ENCODE measurements around the gene ERC2.

The ERC2 gene

GRCh38 chr3:55571216-55571813 is 897.0 kb downstream of the ERC2 start:
- TF ChIP-seq ZFX (IDR thresholded peaks at IDR 0.05; ENCODE audit: borderline replicate concordance) (no peak), CTCF (IDR thresholded peaks at IDR 0.05) (no peak)
- H3K27ac ChIP-seq: no peak overlapping the region

GRCh38 chr3:55570271-55570711 is 898.0 kb downstream of the ERC2 start:
- TF ChIP-seq ZFX (IDR thresholded peaks at IDR 0.05; ENCODE audit: borderline replicate concordance): no peak
- no peak for TF ChIP-seq CTCF (IDR thresholded peaks at IDR 0.05)
- no peak overlapping the region for H3K27ac ChIP-seq

- TF ChIP-seq ZFX (IDR thresholded peaks at IDR 0.05; ENCODE audit: borderline replicate concordance) (no peak), CTCF (IDR thresholded peaks at IDR 0.05) (no peak)
- no peak overlapping the region for H3K27ac ChIP-seq
Observed at GRCh38 chr3:55569033-55569599, 899.2 kb downstream of the ERC2 start.

- no peak overlapping the region for H3K27ac ChIP-seq
- TF ChIP-seq ZFX (IDR thresholded peaks at IDR 0.05; ENCODE audit: borderline replicate concordance) (no peak), CTCF (IDR thresholded peaks at IDR 0.05) (no peak)
Observed at GRCh38 chr3:55567615-55568014, 900.7 kb downstream of the ERC2 start.

GRCh38 chr3:55567121-55567520 is 901.1 kb downstream of the ERC2 start:
- H3K27ac ChIP-seq: no peak overlapping the region
- TF ChIP-seq ZFX (IDR thresholded peaks at IDR 0.05; ENCODE audit: borderline replicate concordance) (no peak), CTCF (IDR thresholded peaks at IDR 0.05) (no peak)

- no peak overlapping the region for H3K27ac ChIP-seq
- TF ChIP-seq ZFX (IDR thresholded peaks at IDR 0.05; ENCODE audit: borderline replicate concordance) (no peak), CTCF (IDR thresholded peaks at IDR 0.05) (no peak)
Observed at GRCh38 chr3:55565521-55565920, 902.7 kb downstream of the ERC2 start.

- no peak overlapping the region for H3K27ac ChIP-seq
- TF ChIP-seq ZFX (IDR thresholded peaks at IDR 0.05; ENCODE audit: borderline replicate concordance): no peak
- TF ChIP-seq CTCF (IDR thresholded peaks at IDR 0.05): no peak
Observed at GRCh38 chr3:55564726-55565125, 903.5 kb downstream of the ERC2 start.

Data from 22Rv1 (cell line).